Epithelial cell of proximal tubule (primary cell): Measurements from ENCODE around the gene CNPY2. TPM values are rescaled to one million over a fixed set of nuclear protein-coding genes. Genes with fewer than 3 reads are reported as not detected.
A peak's percentile ranks its signal among the peaks of the same experiment; 100 is the strongest.

ENCODE experiments used
- DNase-seq: peaks from one replicate; pipeline ENCODE4 v3.0.0-alpha.2; 2011; ENCODE audit warnings: low read depth
- H3K4me3 ChIP-seq: 2 replicates; pipeline ENCODE4 v1.5.1; 2011; ENCODE audit warnings: low read depth, mild to moderate bottlenecking, low read length
- CTCF ChIP-seq: conservative IDR thresholded peaks from 2 replicates; pipeline ENCODE4 v1.5.1; 2012; ENCODE audit warnings: low read depth, mild to moderate bottlenecking, low read length
- total RNA-seq: library from RNA; depleted of rRNA; stranded (reverse); fragments of >200 nt; gene quantifications from 2 replicates; pipeline ENCODE4 v1.2.3, GENCODE V29; 2015

CNPY2 gene
- 141 and 155 TPM in 2 replicates for total RNA-seq

GRCh38 chr12:56315622-56316473, at the start of gene CNPY2:
Gene CNPY2, minus strand, starts transcription at chr12:56315988. Its CDS starts 771 bp downstream, at chr12:56315217.
- peak; percentile 92 for DNase-seq
- TF ChIP-seq CTCF, result peak; percentile 14
- peak within 1 kb of the TSS; percentile 95 for H3K4me3 ChIP-seq

GRCh38 chr12:56362130-56363059, 46.6 kb upstream of the CNPY2 start, which contains the start of gene APOF:
Gene APOF, minus strand, starts transcription at chr12:56362857. Its CDS starts 112 bp downstream, at chr12:56362745.
- DNase-seq, result no peak
- no peak within 1 kb of the TSS for H3K4me3 ChIP-seq
- TF ChIP-seq CTCF, result no peak

GRCh38 chr12:56361487-56362129, 45.8 kb upstream of the CNPY2 start:
- no peak for TF ChIP-seq CTCF
- DNase-seq, result no peak
- H3K4me3 ChIP-seq, result no peak overlapping the region

DNA sequence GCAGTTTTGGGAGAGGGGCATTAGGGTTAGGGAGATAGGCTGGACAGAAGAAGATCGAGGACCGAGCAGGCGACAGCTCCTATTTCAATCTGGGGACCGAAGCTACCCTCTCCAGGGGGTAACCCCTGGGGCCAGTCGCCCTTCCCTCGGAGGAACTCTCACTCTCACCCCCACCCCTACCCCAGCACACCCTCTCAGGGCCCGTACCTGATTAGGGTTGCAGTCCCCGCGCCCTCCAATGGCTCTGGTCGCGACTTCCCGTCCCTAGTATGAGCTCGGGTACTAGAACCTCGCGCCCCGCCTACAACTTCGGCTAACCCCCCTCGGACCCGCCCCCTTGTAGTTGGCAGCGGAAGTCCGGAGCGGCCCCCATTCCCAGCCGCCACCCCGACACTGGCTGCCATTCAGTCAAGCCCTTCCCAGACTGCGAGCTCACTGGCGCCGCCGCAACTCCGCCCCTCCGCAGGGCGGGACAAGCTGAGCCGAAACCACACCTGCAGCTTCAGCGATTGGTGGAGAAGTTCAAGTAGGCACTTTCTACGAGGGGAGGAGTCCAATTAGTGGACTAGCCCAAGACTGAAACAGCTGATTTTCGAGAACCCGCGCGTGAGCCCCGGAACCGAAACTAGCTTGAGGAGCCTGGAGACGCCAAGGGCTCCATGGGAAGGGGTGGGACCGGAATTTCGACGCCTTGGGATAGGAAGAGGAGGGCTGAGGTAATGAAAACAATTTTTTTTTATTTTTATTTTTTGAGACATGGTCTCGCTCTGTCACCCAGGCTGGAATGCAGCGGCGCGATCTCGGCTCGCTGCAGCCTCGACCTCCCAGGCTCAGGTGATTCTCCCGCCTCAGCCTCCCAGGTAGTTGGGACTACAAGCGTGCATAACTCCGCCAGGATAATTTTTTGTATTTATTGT, 44.3 kb upstream of the CNPY2 start, which contains the start of gene STAT2:
Gene STAT2 (minus strand): TSS at position 257 of the 917 bp plus-strand sequence. CDS start 3,536 bp downstream, outside the sequence.
- TF ChIP-seq CTCF, result peak; percentile 0
- peak within 1 kb of the TSS; percentile 78 for H3K4me3 ChIP-seq
- peak; percentile 99 for DNase-seq

- no peak for TF ChIP-seq CTCF
- H3K4me3 ChIP-seq, result peak overlapping the region; percentile 78
- peak; percentile 67 for DNase-seq
Measured at GRCh38 chr12:56358836-56359532, 43.2 kb upstream of the CNPY2 start.
